ENCODE data around the gene FGFR1OP2.
"Not testable (repeated sequence)": the region's sequence is repeated elsewhere in the genome, so short reads cannot be mapped to it uniquely, and the experiment has no call there.

Gene FGFR1OP2
- 82.2 to 172 (median 93.0) reads per million in 3 experiments for total RNA-seq

DNA sequence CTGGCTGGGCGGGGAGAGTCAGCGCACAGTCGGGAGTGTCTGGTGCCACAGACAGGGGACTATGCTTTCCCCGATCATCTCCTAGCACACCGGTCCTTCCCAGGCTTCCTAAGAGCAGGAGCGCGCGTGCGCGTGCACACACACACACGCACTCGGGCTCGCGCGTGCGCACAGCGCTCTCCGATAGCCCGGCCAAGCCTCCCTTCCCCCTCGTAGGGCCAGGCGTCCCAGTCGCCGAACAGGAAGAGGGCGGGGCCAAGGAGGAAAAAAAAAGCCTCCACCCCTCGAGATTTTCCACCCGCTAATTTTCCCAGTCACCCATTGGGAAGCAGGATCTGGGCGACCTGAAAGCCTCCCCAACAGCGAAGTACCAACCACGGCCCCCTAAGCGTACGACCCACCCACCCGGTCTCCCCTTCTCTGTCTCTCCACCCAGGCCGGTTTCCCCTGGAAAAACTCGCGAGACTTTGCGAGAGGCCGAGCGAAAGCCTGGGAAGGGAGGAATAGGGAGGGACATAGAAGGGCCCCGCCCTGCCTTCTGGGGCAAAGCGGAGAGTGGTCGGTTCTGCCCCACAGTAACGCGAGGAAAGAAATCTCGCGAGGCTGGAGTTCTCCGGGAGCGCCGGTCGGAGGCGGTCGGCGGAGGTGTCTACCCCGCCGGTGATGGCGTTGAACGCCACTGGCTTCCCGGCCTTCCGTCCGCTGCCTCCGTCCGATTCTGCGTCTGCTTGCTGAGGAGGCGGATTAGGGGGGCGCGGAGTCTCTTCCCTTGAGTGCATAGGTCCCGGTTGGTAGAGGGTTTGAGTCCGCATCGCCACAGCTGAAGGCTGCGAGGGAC, at the start of gene FGFR1OP2, which contains the start of gene INTS13:
FGFR1OP2 (plus strand) TSS at position 608 of the 838 bp plus-strand sequence. CDS start 15,689 bp downstream, outside the sequence.
INTS13 (minus strand) TSS at position 119 of the 838 bp plus-strand sequence. CDS start 1,178 bp downstream, outside the sequence.
- peak; percentile 95 for DNase-seq

DNA sequence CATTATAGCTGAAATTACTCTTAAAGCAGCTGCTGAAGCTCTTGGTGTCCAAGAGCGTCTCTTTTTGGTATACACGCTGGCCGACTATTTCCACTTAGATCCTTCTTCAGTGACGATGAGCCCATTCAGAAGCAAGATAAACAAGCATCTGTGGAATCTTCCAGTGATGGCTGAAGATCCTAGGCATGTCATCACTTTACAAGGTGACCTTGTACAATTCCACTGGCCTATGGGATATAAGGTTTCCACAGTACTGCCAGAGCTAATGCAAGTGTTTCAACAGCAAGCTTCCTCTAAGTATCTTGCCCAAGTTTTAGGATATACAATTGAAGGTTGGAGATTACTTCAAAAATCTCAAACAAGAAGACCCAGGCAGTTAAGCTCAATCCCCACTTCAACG, 47.5 kb upstream of the FGFR1OP2 start:
- DNase-seq, result no peak

DNA sequence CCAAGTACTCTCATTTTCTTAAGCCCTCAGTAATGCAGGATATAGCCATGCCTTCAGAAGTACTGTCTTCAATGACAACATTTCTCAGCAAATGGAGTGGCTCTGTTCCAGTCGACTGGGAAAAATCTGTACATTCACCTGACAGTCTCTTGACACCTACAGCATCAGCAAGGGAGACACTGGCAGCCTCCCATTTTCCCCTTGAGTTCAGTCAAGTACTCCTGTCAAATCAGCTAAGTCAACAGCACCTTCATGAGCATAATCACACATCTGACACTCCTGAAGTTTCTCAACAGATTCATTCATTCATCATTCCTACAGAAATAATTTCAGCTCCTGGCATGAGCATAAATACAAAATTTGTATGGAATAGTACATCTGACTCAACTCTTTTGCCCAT, 46.6 kb upstream of the FGFR1OP2 start:
- no peak for DNase-seq

DNA sequence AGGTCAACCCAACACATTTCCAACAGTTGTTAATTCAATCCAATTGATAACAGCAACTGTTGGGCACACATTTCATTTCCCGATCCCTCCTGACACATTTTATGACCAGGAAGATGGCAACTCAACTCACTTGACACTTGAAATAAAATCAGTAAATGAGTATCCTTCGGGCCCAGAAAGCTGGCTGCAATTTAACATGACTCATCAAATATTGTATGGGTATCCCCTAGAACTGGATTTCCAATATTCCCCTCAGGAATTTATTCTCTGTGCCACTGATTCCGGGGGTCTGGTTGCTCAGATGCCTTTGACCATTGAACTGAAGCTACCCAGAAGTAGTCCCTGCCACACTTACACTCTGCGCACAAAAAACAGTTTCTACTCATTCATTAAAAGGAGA, 42.6 kb upstream of the FGFR1OP2 start:
- DNase-seq, result no peak

DNA sequence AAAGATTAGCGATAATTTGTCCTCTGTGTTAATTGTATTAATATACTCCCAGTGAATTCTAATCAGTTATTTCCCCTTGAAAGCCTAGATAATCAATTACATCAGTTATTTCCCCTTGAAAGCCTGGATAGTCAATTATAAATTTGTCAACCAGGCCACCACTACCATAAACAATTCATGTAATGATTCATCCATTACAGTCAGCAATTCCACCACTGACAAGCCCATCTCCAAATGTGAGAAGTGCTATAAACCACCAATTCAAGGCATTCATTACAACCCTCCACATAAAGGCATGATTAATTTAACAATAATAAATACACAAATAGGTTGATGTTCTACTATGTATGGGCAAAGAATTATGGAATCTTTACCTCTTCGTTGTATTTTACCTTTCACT, 41.4 kb upstream of the FGFR1OP2 start:
- no peak for DNase-seq

DNA sequence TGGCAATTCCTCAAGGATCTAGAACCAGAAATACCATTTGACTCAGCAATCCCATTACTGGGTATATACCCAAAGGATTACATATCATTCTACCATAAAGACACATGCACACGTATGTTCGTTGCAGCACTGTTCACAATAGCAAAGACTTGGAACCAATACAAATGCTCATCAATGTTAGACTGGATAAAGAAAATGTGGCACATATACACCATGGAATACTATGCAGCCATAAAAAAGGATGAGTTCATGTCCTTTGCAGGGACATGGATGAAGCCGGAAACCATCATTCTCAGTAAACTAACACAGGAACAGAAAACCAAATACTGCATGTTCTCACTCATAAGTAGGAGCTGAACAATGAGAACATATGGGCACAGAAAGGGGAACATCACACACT, 34.9 kb upstream of the FGFR1OP2 start:
- not testable (repeated sequence) for DNase-seq

DNA sequence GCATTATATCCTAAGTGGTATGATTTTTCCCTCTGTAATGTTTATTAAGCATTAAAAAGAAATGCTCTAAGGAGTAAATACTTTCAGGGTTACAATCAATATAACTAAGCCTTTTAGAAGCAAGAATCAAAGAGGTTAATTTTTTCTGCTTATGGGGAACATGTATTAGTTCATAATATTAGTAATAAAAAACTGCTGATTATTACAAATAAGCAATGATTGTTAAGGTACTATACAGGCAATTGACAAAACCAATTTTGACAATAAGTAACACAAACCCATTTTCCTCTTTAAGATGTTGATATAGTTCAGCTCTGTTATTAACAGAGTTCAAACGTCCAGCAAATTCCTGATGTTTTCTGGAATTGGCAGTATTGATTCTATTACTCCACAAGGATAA, 32.2 kb upstream of the FGFR1OP2 start:
- no peak for DNase-seq

DNA sequence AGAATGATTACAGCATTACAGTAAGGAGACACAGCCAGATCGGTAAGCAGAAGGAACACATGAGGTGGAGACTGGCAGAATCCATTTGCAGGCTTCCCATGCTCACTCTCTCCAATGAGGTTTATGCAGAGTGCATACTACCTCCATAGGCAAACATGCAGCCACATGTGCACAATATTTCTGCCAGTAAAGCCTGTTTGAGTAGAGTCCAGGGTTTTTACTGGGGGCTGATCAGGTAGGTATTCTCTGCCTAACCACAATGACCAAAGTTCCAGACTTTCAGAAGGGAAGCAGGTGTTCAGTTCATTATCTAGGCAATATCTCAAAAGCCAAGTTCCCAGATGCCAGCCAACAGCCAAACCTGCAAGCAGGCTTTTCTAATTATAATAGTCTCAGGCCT, 31.6 kb upstream of the FGFR1OP2 start:
- no peak for DNase-seq

DNA sequence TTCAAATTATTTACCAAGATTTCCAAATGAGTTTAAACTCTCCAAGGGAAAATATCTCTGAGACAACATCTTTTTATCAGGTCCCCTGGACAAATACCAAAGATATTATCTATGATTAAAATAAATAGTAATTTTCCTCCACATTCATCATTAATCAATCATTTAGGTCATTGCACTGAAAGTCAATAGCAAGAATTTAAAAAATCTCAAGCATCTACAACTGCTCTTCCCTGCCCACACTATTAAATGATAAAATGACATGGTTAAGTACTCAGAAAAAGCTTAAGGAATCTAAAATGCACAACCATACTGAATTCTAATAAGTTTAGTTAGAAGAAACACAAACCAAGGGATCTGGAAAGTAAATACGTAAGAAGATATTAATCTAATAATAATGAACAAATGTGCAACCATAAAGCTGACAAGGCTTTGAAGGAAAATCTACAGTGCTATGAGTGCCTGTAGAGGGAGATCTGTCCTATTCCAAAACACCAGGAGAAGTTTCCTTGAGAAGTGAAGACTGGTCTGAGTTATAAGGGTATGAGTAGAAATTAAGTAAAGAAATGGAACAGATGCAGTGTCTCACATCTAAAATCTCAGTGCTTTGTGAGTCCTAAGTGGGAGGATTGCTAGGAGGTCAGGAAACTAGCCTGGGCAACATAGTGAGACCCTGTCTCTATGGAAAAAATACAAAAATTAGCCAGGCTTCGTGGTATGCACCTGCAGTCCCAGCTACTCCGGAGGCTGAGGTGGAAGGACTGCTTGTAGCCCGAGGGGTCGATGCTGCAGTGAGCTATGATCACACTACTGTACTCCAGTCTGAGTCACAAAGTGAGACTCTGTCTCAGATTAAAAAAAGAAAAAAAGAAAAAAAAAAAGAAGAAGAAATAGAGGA, 19.7 kb upstream of the FGFR1OP2 start:
- DNase-seq, result no peak

DNA sequence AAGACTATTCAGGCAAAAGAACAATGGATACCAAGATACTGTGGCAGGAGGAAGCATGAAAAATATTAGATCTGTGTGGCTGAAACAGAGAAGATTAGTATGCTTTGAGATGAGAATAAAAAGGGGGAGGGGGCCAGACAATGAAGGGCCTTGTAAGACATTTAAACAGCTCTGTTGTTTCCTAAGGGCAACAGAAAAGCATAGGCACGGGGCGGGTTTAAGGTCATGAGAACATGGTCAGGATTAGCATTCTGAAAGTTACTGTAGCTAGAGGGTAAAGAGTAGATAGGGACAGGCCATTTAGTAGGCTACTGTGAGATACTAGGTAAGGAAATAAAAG, 19.1 kb upstream of the FGFR1OP2 start:
- no peak for DNase-seq

DNA sequence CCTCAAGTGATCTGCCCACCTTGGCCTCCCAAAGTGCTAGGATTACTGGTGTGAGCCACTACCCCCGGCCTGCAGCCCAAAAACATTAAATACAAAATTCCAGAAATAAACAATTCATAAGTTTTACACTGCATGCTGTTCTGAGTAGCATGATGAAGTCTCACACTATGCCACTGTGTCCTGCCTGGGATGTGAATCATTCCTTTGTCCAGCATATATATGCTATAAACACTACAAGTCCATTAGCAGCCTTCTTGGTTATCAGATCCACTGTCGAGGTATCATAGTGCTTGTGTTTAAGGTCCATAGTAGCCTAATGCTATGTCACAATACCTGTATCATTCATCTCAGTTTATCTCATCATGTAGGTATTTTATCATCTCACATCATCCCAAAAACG, 16.4 kb upstream of the FGFR1OP2 start:
- DNase-seq, result no peak

DNA sequence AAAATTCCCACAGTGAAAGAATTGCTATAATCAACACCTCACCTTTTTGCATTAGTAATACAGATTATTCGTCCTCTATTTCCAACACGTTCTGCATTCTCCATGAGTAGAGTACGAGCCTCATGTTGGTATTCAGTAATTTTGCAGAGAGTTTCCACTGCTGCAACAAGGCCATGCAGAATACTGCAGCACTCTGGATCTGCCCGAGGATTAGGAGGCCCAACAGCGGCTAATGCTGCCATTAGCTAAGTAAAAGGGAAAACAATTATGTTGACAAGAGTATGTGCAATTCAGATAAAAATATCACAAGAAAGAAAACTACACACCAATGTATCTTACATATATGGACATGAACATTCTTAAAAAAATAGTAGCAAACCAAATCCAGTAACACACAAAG, 9.6 kb upstream of the FGFR1OP2 start:
- DNase-seq, result no peak

DNA sequence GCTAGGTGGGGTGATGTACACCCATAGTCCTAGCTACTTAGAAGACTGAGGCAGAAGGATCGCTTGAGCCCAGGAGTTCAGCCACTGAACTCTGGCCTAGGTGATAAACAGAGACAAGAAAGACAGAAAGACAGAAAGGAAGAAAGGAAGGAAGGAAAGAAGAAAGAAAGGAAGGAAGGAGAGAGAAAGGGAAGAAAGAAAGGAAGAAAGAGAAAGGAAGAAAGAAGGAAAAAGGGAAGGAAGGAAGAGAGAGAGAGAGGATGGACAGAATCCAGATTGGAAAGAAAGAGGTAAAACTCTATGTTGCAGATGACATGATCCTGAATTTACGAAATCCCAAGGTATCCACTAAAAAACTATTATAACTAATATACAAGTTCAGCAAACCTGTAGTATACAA, 8.7 kb upstream of the FGFR1OP2 start:
- no peak for DNase-seq

DNA sequence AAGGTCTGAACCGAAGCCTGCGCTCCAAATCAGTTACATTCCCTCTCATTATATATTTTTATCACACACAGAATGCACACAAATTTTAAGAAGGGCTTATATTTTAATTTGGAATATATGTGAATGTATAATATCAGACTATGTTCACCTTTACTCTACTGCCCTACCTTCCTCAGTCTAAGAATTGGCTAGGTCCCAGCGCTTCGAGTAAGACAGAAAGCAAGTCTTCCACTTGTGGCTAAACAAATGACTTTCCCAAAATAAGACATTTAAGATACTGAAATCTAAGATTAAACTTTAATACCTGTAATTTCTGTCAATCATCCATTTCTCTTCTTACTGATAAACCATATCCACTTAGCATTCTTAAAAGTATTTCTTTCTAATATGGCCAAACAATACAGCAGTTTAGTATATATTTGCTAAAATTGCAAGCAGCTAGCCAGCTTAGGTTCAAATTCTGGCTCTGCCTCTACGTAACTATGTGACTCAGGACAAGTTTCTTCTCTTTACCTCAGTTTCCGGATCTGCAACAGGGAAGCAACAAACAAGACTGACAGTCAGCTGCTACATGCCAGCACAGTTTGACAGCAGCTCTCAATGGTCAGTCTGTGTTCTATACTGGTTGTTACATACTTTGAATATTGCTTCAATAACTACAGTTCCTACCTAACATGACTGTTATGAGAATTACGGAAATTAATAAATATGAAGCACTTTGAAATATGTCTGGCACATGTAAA, 2.5 kb upstream of the FGFR1OP2 start:
- DNase-seq, result no peak

DNA sequence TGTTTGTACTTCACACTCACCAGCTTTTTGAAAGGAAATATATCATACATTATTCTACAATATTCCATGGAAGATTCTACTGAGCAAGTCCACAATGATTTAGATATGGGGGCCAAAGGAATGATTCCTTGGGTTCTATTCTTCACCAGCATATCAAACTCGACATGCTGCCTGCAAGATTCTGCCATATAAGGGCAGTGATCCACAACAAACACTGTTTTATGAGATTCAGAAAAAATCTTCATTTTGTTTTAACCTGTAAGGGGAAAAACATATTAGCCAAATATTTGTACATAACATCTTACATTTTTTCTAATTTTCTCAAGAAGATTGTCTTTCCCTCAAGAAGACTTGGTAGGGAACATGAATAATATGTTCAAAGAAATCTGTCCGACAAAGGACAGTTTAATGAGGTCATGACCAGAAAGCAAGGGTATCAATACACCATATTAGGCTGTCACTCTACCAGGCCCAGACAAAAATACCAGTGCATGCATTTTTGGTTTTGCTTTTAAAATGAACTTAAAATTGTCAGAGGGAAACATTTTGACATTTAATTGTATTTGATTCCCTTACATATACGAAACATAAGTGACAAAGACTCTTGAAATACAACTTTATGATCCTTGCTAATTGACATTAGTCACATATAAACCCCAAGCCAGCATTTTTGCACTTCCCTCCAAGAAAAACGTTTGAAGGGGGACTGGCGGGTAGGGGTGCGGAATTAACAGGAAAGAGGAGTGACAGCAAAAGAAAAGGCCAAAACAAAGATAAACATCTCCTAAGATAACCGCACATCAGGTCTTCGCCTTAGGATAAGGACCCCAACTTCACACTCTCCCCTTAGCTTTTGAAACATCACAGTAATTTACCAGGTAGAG, 1.5 kb upstream of the FGFR1OP2 start:
- peak; percentile 19 for DNase-seq

DNA sequence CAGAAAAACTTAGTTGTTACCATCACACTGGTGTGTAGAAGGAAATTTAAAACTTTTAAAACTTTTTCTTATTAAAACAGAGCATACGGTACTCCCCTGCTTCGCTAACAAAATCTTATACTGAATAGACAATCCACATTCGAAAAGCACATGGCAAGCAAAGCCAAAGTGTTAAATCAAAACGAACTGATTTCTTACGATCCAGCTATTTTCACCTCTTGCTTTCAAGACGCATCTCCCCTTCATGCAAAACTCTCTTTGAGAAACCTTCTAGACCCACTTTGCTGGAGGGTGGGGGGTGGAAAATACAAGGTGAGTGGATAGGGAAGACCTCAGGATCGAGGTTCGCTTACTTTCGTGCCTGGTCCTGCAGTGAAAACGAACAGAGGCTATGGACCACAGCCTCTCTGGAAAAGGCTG, 817 bp upstream of the FGFR1OP2 start:
- no peak for DNase-seq

DNA sequence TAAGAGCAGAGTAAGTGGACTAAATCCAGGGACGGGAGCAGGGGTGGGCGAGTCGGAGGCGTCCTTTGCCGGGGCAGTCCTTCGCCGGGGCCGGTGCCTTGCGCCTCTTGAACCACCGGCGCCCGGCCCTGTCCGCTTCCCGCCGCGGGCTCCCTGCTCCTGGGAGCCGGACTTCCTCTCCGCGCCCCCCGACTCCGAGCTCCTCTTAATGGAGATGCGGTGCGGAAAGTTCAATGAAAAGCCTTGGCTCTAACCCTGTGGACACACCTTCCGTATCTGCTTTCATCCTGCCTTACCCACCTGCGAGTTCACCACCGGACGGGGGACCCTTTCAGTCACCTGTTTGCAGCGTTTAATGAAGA, 412 bp downstream of the FGFR1OP2 start:
- no peak for DNase-seq

DNA sequence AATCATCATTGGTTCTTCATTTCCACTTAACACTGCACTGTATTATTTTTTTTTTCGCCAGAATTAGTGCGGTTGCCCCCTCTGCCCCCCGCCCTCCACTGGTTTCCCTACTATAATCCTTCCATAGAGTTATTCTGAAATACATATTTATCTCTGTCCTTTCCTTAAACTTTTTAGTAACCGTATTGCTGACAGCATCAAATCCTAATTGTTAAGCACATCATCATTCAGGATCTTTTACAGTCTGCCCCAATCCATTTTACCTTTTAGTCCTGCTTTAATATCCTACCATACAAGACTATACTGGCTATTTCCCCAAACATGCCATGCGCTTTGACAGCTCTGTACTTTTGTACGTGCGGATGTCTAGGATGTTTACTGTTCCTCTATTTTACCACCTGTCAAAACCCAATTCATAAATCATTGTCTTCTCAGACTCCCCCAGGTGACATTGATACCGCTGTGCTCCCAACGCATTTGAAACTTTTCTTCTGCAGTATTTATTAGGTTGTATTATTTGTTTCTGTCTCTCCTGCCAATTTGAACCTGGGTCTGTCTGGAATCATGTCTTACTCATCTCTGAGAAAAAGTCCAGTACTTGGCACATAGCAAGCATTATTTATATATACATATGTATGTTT, 1.0 kb downstream of the FGFR1OP2 start:
- no peak for DNase-seq

DNA sequence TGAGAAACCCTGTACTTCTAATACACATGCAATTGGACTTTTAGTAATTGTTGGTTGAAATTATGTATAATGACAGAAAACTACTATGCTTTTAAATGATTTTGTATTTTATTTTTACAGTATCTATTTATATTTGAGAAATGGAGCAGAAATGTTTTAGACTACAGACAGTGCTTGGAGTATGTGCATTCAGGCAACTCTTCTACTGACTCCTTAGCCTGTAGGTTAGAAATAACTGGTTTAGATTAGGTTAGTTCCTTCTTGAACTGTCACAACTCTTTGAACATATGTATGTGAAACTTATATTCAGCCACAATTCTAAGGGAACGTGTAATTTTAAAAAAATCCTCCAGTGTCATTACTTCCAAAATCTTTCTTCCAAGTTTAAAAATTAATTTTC, 1.7 kb downstream of the FGFR1OP2 start:
- DNase-seq, result no peak

DNA sequence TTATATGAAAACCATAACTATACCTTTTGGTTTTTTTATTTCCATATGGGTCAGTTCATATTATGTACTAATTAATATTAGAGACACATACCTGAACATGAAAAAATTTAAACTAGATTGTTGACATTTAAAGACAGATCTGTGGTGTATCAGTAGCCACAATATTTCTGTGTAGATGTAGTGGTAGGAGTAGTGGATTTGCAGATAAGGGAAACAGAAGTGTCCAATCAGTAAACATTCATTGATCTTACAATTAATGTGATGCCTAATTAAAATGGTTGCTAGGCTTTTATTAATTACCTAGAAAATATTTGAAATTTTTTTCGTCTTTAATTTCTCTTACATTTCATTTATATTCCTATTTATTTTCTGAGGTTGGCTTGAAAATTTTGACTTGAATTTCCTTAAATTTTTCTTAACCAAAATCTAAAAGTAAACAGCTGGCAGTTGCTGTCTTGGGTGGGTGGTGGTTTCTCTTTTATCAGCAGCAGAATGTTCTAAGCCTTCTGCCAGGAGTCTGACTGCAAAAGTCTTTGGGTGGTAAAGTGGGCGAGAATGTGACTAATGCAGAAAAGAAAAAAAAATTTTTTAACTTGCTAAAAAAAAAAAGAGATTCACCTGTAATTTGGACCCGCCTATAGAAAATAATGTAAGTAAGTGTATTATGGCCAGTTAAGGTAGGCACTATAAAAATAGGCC, 2.4 kb downstream of the FGFR1OP2 start:
- peak; percentile 17 for DNase-seq

DNA sequence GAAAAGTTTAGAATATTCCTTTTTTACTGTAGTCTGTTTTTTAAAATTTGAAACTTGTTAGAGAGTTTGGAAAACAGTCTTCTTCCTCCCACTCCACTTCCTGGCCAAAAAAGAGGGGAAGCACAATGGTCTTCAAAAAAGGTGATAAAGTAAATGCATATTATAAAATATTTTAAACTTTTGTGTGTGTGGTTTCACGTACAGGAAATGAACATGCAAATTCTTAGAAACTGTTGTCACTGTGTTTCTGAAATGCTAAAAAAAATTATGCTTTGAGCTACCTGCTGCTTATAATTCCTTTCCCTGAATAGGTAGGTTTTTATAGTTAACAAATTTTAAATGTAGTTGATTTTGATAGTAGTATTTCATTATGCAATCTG, 2.9 kb downstream of the FGFR1OP2 start:
- peak; percentile 22 for DNase-seq

Data from central memory CD4-positive, alpha-beta T cell (primary cell).